GM19455 (cell line): ENCODE results near the gene PTK7.
"Not testable (repeated sequence)": the region's sequence is repeated elsewhere in the genome, so short reads cannot be mapped to it uniquely, and the experiment has no call there.

Experiments
- ATAC-seq: cut with Tn5 transposase; IDR thresholded peaks from one replicate; pipeline ENCODE4 v1.9.1; 2021; ENCODE audit not compliant: unreplicated experiment

PTK7 gene

DNA sequence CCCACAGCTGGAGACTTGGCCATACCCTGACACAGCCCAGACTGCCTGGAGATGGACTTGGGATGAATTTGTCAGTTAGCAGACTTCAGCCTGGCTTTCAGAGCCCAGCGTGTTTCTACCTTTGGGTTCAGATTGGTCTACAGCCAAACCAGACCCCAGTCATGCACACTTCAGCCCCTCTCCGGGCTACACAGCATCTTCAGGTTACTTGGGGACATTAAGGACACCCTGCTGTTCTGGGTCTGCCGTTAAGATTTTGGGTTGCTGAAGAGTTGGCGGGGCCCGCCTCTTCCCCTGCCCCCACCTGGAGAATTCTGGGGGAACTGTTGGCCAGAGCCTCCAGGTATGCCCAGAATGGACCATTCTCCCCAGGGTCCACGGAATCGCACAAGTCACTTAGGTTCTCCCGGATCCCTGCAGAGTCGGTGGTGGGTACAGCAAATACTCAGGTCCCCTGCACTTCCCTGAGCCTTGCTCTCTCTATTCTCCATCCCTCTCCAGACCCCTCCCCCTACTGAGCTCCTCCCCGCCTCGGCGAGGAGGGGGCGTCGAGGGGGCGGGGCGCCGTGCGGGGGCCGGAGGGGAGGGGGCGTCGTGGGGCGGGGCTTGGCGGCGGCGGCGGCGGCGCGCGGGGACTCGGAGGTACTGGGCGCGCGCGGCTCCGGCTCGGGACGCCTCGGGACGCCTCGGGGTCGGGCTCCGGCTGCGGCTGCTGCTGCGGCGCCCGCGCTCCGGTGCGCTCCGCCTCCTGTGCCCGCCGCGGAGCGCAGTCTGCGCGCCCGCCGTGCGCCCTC is at the start of gene PTK7:
Gene PTK7 (plus strand): TSS at position 645 of the 794 bp plus-strand sequence. CDS start 175 bp downstream, outside the sequence.
- ATAC-seq, result no peak

DNA sequence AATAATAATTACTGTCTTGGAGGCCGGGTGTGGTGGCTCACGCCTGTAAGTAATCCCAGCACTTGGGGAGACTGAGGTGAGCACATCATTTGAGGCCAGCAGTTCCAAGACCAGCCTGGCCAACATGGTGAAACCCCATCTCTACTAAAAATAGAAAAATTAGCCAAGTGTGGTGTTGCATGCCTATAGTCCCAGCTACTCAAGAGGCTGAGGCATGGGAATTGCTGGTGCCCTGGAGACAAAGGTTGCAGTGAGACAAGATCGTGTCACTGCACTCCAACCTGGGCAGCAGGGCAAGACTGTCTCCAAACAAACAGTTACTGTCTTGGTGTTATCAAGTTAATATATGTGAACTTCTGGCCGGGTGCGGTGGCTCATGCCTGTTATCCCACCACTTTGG is 49.7 kb upstream of the PTK7 start:
- ATAC-seq, result no peak

DNA sequence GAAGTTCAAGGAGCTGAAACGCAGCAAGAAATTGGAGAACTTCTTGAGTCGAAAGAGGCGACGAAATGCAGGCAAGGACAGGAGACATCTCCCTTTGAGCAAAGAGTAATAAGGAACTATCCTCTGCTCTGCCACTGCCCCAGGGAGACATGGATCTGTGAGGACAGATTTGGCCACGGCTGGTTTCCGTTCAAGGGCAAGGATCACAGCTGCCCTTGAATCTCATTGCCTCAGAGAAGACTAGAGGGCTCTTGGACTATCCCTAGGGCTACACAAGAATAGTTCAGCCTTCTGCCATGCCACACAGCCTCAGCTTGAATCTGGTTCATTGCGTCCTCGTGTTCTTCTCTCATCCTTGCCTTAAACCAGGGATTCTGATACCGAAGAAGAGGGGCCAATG is 47.0 kb upstream of the PTK7 start:
- ATAC-seq, result no peak

DNA sequence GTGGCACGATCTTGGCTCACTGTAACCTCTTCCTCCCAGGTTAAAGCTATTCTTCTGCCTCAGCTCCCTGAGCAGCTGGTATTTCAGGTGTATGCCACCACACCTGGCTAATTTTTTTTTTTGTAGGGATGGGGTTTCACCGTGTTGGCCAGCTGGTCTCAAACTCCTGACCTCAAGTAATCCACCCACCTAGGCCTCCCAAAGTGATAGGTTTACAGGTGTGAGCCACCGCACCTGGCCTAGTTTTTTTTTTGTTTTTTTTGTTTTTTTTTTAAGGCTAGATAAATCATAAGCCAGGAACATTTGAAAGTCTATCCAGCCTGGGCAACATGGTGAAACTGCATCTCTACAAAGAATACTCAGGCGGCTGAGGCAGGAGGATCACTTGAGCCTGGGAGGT is 43.8 kb upstream of the PTK7 start:
- ATAC-seq, result no peak

DNA sequence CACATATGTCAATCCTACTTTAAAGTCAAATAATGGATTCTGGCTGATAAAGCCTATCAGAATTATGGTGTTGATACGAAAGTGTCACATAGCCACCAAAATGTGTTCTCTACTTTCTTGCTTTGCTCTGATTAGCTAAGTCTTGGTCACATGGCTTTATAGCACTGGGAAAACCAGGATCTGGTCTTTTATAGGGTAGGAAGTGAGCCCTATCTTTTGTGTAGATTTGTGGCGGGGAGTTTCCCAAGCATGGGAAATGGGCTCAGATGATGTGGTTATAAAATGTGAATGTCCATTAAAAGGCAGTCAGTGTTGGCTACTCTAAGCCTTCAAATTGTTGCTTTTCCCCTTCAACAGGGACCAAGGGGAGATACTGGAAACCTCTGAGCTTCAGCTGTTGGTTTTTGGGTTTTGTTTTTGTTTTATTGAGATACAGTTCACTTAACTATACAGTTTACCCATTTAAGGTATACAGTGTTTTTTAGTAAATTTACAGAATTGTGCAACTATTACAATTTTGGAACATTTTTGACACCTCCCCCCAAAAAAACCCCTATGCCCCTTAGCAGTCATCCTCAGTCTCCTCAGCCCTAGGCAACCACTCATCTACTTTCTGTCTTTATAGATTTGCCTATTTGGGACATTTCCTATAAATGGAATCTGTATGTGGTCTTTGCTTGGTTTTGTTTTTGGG is 42.5 kb upstream of the PTK7 start:
- ATAC-seq, result no peak

DNA sequence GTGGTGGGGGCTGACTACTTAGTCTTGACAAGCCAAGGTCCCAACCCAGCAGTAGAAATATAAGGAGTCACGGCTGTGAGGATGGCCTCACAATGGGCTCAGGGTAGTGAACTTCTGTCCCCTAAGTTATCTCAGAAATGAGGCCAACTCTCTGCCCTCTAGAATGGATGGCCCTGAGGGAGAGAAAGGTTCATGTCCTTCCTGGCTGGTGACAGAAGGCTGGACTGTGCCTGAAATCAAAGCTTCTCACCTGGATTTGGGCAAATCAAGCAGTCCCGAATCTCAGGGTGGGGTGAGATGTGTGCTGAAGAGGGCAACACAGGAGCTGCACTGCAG is 42.0 kb upstream of the PTK7 start:
- ATAC-seq, result no peak

DNA sequence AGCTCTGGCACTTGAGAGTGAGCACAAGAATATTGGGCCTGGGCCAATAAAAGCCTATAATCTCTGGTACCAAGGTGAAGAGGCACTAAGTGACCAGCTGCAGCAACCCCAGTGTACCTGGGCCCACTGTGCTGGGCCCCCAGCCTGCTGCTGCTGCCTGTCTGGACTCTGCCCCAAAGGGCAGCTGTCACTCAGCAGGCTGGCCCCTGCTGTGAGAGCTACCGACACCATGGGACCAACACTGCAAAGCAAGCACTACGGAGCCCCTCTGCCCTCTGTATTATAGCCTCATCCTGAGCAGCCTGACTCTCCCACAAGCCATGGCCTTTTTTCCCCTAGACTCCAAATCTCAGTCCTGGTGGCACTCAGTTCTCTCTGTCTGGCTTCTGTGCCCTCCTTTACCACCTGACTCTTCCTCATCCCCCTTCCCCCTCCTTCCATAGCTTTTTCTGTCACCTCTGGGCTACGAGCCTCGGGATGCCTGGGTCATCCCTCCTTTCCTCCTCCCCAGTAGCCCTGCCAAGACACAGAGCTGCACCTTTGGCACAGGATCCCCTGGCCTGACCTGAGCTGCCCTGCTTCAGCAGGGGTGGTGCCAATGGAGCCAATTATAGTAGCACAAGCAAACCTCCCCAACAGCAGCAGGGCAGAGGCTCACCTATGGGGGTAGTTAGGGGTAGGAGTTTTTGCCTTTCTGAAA is 40.5 kb upstream of the PTK7 start:
- no peak for ATAC-seq

DNA sequence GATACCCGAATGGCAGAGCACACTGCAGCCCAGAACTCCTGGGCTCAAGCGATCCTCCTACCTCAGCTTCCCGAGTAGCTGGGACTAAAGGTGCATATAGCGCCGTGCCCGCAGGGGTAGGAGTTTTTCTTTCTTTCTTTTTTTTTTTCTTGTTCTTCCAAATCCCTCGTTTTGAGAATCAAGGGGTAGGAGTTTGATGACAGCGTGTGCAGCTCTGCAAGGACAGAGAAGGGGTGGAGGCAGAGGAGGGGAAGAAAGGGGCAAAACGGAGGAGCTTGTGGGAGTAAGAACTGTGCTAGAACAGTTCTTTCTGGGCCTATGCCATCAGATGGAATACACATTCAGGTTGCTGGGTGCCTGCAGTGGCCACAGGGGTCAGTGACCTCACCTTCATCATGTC is 39.4 kb upstream of the PTK7 start:
- no peak for ATAC-seq

DNA sequence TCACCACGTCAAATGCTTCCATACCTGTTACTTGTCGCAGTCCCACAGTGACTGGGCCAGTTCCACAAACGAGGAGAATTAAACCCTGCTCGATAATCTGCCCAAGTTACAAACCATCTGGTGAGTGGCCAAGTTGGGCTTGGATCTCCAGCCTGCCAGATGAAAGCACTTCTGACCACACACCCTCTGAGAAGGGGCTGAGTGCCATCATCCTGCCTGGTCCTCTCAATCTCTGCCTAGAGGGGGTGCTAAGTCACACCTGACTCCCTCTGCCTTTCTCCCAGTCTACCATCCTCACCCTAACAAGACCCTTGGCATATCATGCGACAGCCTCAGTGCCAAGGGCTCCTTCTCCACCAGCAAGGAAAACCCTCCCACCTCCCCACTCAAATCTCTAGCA is 38.9 kb upstream of the PTK7 start:
- ATAC-seq, result no peak

DNA sequence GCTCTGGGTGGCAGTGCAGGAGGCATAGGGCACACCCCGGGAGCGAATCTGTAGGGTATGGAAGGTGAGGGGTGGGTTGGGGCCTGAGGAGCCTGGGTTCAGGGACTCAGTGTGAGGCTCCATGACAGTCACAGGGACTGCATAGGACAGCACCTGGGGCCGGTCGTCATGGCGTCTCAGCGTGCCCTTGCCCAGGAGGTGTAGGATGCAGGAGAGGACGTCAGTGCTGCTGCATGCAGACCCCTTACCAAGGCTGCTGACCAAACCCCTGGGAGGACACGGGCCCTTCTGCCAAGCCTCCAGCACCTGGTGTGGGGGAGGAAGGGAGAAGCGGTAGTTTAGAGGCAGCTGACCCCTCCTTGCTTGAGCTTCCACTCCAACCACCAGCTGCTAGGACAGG is 38.4 kb upstream of the PTK7 start:
- no peak for ATAC-seq

DNA sequence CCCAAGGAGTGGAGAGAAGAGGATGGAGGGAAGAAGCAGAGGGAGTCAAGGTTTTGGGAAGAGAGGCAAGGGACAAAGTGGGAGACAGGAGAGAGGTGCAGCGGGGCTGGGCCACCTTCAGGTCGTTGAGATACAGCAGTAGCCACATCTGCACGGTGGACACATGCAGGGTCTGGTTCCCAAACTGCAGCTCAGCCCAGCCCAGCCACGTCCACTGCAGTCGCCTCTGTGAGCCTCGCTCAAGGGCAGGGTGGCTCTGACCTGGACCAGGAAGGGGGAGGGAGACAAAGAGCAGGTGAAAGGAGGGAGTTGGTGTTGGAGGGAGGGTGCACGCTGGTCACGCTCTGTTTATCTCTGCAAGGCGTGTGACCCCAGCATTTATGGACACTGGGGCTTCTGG is 37.4 kb upstream of the PTK7 start:
- ATAC-seq, result no peak

DNA sequence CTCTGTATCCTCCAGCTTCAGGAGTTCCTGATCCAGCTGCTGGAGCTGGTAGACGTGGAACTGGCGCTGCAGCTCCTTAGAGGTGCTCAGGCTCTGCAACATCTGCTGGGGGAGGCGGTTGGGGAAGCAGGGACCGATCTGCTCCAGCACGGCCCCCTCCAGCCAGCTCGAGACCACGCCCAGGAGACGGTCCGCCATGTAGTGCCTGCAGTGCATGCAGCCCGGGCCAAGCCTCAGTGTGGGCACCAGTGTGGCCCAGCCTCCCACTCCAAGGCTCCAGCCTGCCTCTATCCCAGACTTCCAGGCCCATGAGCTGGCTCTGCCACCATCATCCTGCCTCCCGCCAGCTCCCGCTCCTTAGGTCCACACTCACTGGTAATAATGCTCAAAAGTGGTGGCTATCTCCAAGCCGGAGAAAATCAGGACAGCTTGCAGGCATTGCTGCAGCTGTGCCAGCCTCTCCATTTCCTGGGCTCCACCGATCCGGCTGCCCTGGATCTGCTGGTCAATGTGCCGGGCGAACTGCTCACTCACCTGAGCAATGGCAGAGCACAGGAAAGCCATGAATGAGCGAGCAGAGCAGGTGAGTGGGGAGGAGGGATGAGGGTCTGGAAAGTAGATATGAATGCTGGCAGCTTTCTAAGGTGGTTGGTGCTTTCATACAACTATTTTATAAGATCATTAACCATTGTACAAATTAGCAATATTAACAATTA is 35.4 kb upstream of the PTK7 start:
- ATAC-seq, result no peak

DNA sequence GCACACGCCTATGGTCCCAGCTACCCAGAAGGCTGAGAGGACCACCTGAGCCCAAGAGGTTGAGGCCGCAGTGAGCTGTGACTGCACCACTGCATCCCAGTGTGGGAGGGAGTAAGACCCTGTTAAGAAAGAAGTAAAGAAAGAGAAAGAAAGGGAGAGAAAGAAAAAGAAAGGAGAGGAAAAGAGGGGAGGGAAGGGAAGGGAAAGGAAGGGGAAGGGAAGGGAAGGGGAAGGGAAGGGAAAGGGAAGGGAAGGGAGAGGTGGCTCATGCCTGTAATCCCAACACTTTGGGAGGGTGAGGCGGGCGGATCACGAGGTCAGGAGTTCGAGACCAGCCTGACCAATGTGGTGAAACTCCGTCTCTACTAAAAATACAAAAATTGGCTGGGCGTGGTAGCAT is 34.6 kb upstream of the PTK7 start:
- ATAC-seq, result not testable (repeated sequence)

DNA sequence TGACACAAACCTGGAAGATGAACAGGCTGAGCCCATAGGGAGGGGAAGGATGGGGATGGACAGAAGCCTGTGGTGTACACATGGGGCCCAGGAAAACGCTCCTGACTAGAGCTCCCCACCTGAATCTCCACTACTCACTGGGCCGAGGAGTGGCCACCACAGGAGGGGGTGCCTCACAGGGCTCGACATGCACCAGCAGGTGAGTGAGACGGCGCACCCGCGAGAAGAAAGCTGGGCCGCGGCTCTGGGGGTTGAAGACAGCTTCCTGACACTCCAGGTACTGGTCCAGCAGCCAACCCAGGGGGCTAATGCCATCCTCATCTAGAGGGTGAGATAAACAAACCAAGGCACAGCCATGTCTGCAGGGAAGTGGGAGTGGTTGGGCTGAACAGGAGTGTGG is 32.8 kb upstream of the PTK7 start:
- ATAC-seq, result no peak

DNA sequence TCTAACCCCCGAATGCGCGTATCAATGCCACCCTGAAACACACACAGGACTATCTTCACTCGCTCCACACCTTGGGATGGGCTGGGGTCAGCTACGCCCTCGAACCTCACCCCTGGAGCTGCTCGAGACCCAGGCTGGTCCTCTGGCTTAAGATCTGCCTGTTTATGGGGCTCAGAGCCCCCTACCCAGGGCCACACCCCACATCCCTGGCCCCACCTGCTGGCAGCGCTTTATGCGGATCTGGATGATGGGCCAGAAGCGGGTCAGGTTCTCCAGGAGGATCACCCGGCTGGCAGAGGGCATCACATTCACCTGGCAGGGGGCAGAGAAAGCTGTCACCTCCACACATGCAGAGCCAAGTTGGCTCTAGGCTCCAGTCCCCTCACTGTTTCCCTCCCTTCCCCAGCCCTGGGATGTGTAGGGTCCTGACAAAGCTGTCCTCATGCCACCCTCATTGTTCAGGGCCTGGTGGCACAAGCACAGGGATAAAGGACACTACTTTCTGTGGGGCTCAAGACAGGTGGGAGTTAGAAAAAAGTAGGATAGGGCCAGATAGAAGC is 30.7 kb upstream of the PTK7 start:
- ATAC-seq, result no peak

DNA sequence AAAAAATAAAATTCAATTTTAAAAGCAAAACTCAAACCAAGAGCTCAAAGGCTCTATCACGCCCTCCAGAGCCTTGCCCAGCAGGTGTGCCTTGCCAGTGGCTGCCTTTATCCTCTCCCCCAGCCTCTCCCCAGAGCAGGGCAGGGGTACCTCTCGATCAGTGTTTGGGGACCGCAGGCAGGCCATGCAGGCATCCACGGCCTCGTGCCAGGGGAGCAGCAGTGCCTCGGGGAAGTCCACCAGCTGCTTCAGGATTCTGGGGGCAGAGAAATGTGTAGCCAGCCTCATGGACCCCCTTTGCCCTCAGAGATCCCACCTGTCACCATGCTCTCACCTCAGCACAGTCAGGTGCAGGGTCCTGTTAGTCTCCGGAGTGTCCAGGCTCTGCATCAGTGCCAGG is 28.1 kb upstream of the PTK7 start:
- no peak for ATAC-seq

DNA sequence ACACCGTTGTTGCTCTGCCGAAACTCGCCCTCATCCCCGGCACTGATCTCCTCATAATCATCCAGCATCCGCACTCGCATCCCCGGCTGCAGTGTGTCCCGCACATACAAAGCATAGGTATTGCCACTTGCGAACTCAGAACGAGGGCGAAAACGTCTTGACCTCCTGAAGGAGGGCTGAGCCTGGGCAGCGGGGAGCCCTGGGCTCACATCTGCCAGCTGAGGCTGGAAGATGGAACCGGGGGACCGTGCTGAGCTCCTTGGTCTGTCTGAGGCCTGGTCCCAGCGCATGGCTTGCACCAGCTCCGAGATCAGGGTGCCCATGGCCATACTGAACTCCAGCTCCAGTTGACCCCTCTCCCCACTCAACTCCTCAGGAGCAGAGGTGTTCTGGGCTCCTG is 25.1 kb upstream of the PTK7 start:
- no peak for ATAC-seq

DNA sequence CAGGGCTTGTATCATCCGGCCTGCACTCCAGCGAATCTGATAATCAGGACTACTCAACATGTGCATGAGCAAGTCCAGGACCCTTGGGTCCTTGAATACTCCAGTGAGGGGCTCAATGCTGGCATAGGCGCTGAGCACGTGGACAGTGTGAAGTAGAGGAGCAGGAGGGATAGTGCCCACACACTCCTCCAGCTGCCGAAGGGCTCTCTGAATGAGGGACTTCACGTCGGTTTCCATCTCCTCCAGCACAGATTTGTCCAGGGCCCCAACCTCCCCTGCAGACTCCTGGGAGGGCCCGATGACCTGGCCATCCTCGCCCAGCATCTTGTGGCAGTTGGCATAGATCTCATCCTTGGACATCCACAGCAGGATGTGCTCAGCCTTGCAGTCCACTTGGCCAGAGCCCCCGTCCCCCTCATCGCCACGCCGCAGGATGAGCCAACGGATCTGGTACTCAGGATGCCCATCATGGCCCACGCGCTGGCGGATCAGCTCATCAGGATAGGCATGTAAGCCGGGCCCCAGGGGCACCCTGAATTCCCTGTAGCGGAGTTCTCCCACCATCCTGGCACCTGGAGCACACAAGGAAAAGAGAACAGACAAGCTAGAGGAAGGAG is 23.8 kb upstream of the PTK7 start:
- no peak for ATAC-seq

DNA sequence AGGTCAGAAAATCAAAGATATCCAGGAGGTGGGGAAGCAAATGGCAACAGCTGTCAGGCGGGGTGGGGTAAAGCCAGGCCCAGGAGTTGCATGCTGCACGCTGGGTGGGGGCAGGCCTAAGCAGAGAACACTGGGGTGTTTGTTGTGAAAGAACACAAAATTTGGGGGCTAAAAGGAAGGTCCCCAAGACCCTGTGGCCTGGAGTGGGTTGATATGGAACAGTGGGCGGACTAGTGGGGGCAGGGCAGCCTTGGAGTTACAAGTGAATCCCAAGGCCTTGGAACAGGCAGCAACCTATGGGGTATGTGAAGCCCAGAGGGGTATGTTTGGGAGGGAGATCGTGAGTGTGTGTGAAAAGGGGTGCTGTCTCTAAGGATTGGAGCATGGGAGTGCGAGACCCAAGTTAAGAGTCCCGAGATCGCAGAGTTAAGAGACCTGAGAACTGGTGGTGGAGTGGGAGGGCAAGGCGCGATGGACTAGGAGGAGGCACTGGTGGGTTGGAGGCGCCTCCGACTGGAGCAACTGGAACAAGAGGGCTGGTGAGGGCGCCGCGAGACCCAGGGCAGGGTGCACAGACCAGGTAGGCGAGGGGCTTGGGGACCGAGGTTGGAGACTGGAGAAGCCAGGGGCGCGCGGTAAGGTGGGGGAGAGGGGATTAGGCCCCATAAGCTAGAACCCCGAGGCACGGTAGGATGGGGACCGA is 23.1 kb upstream of the PTK7 start:
- ATAC-seq, result peak; percentile 16

DNA sequence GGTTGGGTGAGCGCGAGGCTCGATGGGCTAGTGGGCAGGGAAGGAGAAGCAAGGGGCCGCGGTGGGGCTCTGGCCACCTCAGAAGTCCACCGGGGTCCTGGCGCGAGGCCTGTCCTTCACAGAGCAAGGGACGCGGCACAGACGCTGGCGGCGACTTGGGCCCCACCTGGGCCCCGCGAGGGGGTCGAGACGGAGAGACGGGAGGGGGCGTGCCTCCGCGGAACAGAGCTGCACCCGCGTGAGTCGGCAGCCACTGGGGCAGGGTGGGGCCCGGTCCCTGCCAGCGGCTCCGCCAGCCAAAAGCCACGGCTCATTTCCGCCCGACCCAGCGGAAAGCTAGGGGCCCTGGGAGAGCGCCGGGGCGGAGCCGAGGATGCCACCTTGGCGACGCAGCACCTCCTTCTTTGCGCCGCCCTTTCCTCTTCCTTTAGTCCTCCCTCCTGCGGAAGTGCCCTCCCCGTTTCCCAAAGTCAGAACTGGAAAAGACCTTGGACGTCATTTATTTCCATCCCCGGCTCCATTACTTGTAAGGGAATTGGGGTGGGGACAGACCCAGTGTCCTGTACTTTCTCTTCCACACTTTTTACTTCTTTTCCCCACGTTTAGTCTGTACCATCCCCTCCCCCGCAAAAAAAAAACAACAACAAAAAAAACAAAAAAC is 22.4 kb upstream of the PTK7 start, which contains the start of gene CUL7:
Gene CUL7 (minus strand): TSS at position 307 of the 661 bp plus-strand sequence. CDS start 1,063 bp downstream, outside the sequence.
- ATAC-seq, result peak; percentile 72
